ENCODE data around the gene IGF2BP3. TPM values are rescaled to one million over a fixed set of nuclear protein-coding genes. Genes with fewer than 3 reads are reported as not detected.

Gene IGF2BP3
- polyA plus RNA-seq, 1 donor = 61.6 TPM

DNA sequence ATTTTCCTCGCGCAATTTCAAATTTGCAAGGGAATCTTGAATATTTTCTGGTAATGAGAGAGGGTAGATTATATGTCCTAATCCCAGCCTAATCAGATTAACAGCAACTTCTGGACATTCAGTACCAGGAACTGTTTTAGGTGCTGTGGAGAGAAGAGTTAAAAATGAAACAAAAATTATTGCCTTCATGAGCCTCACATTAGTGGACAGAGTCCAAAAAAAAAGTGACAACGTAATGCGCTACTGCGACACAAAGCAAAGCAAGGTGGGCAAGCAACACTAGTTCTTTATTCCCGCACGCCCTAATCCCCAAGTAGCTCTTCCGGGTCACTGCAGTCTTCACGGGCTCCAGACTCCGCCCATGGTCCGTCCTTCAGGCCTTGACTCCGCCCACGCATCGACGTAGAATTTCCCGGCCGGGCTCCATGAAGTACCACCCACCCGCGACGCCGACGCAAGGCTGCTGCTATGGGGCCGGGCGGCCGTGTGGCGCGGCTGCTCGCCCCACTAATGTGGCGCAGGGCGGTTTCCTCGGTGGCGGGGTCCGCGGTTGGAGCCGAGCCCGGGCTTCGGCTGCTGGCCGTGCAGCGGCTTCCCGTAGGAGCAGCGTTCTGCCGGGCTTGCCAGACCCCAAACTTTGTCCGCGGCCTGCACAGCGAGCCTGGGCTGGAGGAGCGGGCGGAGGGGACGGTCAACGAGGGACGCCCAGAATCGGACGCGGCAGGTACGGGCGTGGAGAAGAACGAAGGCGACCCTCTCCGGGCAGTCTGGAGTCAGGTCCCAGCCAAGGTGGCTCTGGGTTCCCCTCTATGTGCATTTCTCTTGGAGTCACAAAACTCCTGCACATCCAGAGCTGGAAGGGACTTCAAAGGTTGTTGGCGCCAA, 171.2 kb downstream of the IGF2BP3 start, which contains the start of gene MALSU1:
Gene MALSU1 (plus strand): TSS at position 455 of the 885 bp plus-strand sequence. CDS start 14 bp downstream, at position 469.
- Histone ChIP-seq H3K36me3 (ENCODE audit: control insufficient read depth, insufficient read depth, low read length) (peaks cover 8% of the 10 kb centered on the region), H3K4me3 (ENCODE audit: low read length) (peak within 1 kb of the TSS; percentile 91), H3K4me1 (ENCODE audit: control insufficient read depth, insufficient read depth, low read length) (peaks cover 13% of the 10 kb centered on the region), H3K27me3 (ENCODE audit: control insufficient read depth, insufficient read depth, low read length) (no peaks in the 10 kb centered on the region), H3K9me3 (ENCODE audit: control insufficient read depth, low read depth, low read length) (no peaks in the 10 kb centered on the region), H3K27ac (ENCODE audit: low read length) (peak within 1 kb of the TSS; percentile 53)
- peak; percentile 98 for DNase-seq
- 0% methylated on average over 2 of the region's 59 CpGs for WGBS (ENCODE audit: insufficient coverage, low lambda C conversion rate)

DNA sequence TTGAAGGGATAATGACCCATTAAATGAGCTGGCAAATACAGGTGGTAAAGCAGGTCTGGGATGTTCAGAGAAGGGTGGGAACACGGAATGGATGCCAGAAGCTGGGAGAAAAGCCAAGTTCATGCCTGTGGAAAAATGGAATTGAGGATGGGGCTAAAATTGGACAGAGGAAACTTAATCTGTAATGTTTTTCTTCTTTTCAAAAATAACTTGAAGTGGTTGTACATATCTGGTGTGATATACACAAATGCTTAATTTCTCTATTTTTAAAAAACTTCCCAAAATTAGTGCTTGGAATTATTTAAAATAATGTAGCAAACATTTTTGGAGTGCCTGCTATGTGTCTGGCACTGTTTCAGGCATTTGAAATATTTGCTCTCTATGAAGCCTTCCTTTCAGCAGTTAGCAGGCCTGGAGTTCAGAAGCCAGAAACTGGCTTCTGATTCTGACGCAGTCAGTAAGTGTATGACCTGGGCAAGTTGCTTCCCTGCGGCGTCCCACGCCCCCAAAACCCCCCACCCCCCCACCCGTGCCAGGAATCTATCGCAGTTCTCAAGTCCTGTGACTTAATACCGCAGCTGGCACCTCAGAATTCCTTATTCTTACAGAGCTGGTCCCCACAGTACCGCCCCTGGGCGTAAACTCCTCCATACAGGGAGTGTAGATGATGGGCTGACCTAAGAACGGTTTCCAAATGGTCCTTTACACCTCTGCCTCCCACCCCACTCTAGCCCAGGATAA, 172.0 kb downstream of the IGF2BP3 start:
- H3K27me3 ChIP-seq (ENCODE audit: control insufficient read depth, insufficient read depth, low read length) = no peaks in the 10 kb centered on the region
- H3K4me1 ChIP-seq (ENCODE audit: control insufficient read depth, insufficient read depth, low read length) = peaks cover 13% of the 10 kb centered on the region
- DNase-seq = no peak
- WGBS (ENCODE audit: insufficient coverage, low lambda C conversion rate) = 83% methylated on average over 1 of the region's 11 CpGs
- H3K9me3 ChIP-seq (ENCODE audit: control insufficient read depth, low read depth, low read length) = no peaks in the 10 kb centered on the region
- peak overlapping the region; percentile 20 for H3K27ac ChIP-seq (ENCODE audit: low read length)
- H3K4me3 ChIP-seq (ENCODE audit: low read length) = no peak overlapping the region
- H3K36me3 ChIP-seq (ENCODE audit: control insufficient read depth, insufficient read depth, low read length) = peaks cover 8% of the 10 kb centered on the region

DNA sequence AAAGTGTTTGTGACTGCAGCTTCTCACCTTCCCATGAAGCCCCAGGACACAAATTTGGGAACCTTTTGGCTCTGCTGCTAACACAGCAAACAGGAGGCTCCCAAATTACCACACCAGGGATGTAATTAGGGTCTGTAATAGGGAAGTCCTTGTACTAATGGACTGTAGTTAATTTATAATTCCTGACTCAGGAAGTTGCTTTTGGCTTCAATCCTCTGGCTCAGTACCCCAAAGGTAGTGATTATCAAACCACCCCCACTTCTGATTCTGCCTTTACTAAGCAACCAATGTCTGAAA, 174.9 kb downstream of the IGF2BP3 start:
- no peaks in the 10 kb centered on the region for H3K9me3 ChIP-seq (ENCODE audit: control insufficient read depth, low read depth, low read length)
- H3K27me3 ChIP-seq (ENCODE audit: control insufficient read depth, insufficient read depth, low read length) = no peaks in the 10 kb centered on the region
- DNase-seq = no peak
- H3K4me1 ChIP-seq (ENCODE audit: control insufficient read depth, insufficient read depth, low read length) = peaks cover 9% of the 10 kb centered on the region
- no peaks in the 10 kb centered on the region for H3K36me3 ChIP-seq (ENCODE audit: control insufficient read depth, insufficient read depth, low read length)
- no peak overlapping the region for H3K27ac ChIP-seq (ENCODE audit: low read length)
- H3K4me3 ChIP-seq (ENCODE audit: low read length) = no peak overlapping the region

DNA sequence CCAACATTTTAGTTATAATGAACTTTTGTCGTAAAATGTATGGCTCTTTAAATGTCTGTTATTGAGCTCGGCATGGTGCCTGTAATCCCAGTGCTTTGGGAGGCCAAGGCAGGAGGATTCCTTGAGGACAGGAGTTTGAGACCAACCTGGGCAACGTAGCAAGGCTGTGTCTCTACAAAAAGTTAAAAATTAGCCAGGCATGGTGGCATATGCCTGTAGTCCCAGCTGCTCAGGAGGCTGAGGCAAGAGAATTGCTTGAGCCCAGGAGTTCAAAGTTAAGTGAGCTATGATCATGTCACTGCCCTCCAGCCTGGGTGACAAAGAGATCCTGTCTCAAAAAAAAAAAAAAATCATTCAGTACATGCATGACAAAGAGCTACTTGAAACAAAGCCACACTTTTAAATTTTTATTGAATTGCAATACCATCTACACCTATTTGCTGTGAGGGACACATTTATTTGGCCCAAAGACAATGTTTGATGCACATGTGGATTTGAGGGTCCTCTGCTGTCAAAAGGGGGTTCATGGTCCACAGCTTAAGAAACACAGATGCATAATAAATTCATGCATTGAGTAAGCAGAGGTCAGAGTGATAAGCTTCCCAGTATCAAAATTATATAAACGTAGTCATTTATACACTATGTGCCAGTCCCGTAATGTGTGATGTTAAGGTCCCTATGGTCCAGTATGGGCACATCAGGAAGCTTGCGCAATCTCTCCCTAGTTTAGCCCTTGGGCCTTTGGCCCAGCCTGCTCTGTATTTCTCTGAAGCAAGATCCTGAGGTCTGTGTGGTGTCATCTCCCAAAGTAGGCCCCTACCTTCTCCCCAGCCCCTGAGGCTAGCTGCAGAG, 175.5 kb downstream of the IGF2BP3 start:
- H3K4me3 ChIP-seq (ENCODE audit: low read length) = no peak overlapping the region
- H3K4me1 ChIP-seq (ENCODE audit: control insufficient read depth, insufficient read depth, low read length) = peaks cover 8% of the 10 kb centered on the region
- no CpG with 5 or more reads among the region's 6 CpGs for WGBS (ENCODE audit: insufficient coverage, low lambda C conversion rate)
- H3K27ac ChIP-seq (ENCODE audit: low read length) = no peak overlapping the region
- H3K36me3 ChIP-seq (ENCODE audit: control insufficient read depth, insufficient read depth, low read length) = no peaks in the 10 kb centered on the region
- no peaks in the 10 kb centered on the region for H3K9me3 ChIP-seq (ENCODE audit: control insufficient read depth, low read depth, low read length)
- H3K27me3 ChIP-seq (ENCODE audit: control insufficient read depth, insufficient read depth, low read length) = no peaks in the 10 kb centered on the region
- DNase-seq = peak in 1 of 2 donors; percentile 16

DNA sequence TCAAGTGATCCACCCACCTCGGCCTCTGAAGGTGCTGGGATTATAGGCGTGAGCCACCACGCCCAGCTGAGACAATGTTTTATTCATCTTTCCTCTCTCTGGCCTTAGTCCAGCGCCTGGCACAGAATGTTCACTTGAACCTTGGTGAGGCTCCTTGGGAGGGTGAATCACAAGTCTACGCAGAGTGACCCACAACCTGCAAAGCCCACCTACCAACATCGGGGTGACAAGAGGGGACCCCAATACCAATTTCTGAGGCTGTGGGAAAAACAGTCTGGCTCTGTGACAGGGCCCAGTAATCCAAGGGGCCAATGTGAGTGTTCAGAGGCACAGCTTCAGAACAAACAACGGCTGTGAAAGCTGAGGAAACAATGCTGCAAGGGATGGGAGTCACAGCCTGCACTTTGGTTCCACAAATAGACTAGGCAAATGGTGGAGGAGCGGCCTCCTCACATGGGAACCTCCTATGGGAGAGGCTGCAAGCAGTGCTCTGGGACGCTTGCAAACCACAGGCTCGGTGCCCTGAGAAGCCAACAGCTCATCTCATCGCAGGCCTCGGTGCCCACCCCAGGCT, 176.7 kb downstream of the IGF2BP3 start:
- Histone ChIP-seq H3K27me3 (ENCODE audit: control insufficient read depth, insufficient read depth, low read length) (no peaks in the 10 kb centered on the region), H3K27ac (ENCODE audit: low read length) (no peak overlapping the region), H3K36me3 (ENCODE audit: control insufficient read depth, insufficient read depth, low read length) (no peaks in the 10 kb centered on the region), H3K4me3 (ENCODE audit: low read length) (no peak overlapping the region), H3K4me1 (ENCODE audit: control insufficient read depth, insufficient read depth, low read length) (peaks cover 8% of the 10 kb centered on the region), H3K9me3 (ENCODE audit: control insufficient read depth, low read depth, low read length) (no peaks in the 10 kb centered on the region)
- DNase-seq = no peak
- WGBS (ENCODE audit: insufficient coverage, low lambda C conversion rate) = no CpG with 5 or more reads among the region's 12 CpGs

DNA sequence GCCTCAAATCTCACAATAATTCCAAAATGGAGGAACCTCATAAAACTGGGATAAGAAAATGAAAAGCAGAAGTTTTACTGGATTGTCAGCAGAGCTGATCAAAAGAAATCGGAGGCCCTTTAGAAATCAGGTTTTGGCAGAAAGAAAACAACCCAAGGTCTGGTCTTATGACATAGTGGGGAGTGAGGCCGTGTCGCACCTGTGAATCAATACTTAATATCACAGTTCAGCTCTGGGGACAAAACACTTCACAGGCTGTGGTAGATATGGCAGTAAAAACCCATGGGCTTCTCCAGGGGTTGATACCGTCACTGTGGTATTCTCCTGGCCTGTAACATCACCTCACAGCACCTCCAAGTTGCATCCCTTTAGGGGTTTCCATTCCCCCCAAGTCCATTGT, 177.7 kb downstream of the IGF2BP3 start:
- Histone ChIP-seq H3K27me3 (ENCODE audit: control insufficient read depth, insufficient read depth, low read length) (no peaks in the 10 kb centered on the region), H3K9me3 (ENCODE audit: control insufficient read depth, low read depth, low read length) (no peaks in the 10 kb centered on the region), H3K27ac (ENCODE audit: low read length) (no peak overlapping the region), H3K36me3 (ENCODE audit: control insufficient read depth, insufficient read depth, low read length) (no peaks in the 10 kb centered on the region), H3K4me1 (ENCODE audit: control insufficient read depth, insufficient read depth, low read length) (peaks cover 8% of the 10 kb centered on the region), H3K4me3 (ENCODE audit: low read length) (no peak overlapping the region)
- no peak for DNase-seq
- WGBS (ENCODE audit: insufficient coverage, low lambda C conversion rate) = 100% methylated on average over 1 of the region's 4 CpGs

DNA sequence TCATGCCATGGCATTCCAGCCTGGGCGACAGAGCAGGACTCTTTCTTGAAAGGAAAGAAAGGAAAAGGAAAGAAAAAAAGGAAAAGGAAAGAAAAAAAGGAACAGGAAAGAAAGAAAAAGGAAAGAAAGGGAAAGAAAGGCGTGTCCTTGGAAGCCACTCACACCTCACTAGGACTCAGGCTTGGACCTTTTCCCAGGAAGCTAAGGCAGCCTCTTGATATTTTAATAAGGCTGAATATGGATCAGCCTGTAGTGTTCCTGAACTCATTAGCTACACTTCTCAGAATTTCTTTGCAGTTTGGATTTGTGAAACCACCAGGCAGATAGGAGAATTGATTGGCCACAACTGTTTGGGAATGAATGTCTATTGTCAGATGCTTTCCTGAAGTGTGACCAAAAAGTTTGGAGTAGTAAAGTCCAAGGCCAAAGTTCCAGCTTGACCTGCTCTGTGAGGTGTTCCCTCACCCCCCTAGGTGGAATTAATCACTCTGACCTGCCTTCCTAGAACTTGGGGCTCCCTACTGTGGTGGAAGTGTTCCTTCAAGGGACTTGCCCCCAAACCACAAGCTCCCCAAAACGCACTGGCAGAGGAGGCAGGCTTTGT, 178.2 kb downstream of the IGF2BP3 start:
- Histone ChIP-seq H3K9me3 (ENCODE audit: control insufficient read depth, low read depth, low read length) (no peaks in the 10 kb centered on the region), H3K4me3 (ENCODE audit: low read length) (no peak overlapping the region), H3K27ac (ENCODE audit: low read length) (no peak overlapping the region), H3K4me1 (ENCODE audit: control insufficient read depth, insufficient read depth, low read length) (peaks cover 8% of the 10 kb centered on the region), H3K36me3 (ENCODE audit: control insufficient read depth, insufficient read depth, low read length) (no peaks in the 10 kb centered on the region), H3K27me3 (ENCODE audit: control insufficient read depth, insufficient read depth, low read length) (no peaks in the 10 kb centered on the region)
- DNase-seq = no peak
- WGBS (ENCODE audit: insufficient coverage, low lambda C conversion rate) = 88% methylated on average over 2 of the region's 3 CpGs

DNA sequence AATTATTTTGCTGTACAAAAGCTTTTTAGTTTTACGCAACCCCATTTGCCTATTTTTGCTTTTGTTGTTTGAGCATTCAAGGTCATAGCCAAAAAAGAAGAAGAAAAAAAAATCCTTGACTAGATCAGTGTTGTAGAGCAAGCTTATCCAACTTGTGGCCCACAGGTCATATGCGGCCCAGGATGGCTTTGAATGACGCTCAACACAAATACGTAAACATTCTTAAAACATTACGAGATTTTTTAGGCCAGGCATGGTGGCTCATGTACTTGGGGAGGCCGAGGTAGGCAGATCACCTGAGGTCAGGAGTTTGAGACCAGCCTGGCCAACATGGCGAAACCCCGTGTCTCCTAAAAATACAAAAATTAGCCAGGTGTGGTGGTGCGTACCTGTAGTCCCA, 179.3 kb downstream of the IGF2BP3 start:
- no peaks in the 10 kb centered on the region for H3K36me3 ChIP-seq (ENCODE audit: control insufficient read depth, insufficient read depth, low read length)
- peaks cover 8% of the 10 kb centered on the region for H3K4me1 ChIP-seq (ENCODE audit: control insufficient read depth, insufficient read depth, low read length)
- no peak overlapping the region for H3K4me3 ChIP-seq (ENCODE audit: low read length)
- WGBS (ENCODE audit: insufficient coverage, low lambda C conversion rate) = 80% methylated on average over 1 of the region's 9 CpGs
- H3K9me3 ChIP-seq (ENCODE audit: control insufficient read depth, low read depth, low read length) = no peaks in the 10 kb centered on the region
- DNase-seq = no peak
- no peak overlapping the region for H3K27ac ChIP-seq (ENCODE audit: low read length)
- H3K27me3 ChIP-seq (ENCODE audit: control insufficient read depth, insufficient read depth, low read length) = no peaks in the 10 kb centered on the region

DNA sequence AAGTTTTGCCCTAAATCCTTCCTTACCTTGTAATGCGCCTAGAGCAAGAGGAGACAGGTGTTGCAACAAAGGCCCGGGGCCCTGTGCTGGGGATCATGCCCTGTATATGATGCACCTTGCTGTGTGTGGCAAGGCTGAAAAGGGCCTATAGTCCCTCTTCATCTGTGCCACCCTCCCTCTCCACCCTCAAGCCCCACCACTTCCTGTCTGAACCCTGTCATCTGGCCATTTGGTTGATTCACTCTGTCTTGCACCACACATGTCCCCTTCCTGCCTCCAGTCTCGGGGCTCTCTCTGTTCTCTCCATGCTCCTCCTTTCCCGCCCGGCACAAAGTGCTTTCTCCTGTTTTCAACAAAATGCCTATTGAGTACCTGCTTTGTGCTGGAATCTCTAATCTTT, 182.7 kb downstream of the IGF2BP3 start:
- WGBS (ENCODE audit: insufficient coverage, low lambda C conversion rate) = 100% methylated on average over 2 of the region's 5 CpGs
- no peaks in the 10 kb centered on the region for H3K9me3 ChIP-seq (ENCODE audit: control insufficient read depth, low read depth, low read length)
- no peak overlapping the region for H3K4me3 ChIP-seq (ENCODE audit: low read length)
- no peaks in the 10 kb centered on the region for H3K36me3 ChIP-seq (ENCODE audit: control insufficient read depth, insufficient read depth, low read length)
- no peaks in the 10 kb centered on the region for H3K27me3 ChIP-seq (ENCODE audit: control insufficient read depth, insufficient read depth, low read length)
- DNase-seq = no peak
- H3K4me1 ChIP-seq (ENCODE audit: control insufficient read depth, insufficient read depth, low read length) = no peaks in the 10 kb centered on the region
- H3K27ac ChIP-seq (ENCODE audit: low read length) = no peak overlapping the region
